ENCODE results near the gene SLC9A9. TPM values are rescaled to one million over a fixed set of nuclear protein-coding genes. Genes with fewer than 3 reads are reported as not detected.

SLC9A9 gene
- polyA plus RNA-seq, 1 of the 3 experiments (the other 2 are of a cell fraction): 0.05 TPM

DNA sequence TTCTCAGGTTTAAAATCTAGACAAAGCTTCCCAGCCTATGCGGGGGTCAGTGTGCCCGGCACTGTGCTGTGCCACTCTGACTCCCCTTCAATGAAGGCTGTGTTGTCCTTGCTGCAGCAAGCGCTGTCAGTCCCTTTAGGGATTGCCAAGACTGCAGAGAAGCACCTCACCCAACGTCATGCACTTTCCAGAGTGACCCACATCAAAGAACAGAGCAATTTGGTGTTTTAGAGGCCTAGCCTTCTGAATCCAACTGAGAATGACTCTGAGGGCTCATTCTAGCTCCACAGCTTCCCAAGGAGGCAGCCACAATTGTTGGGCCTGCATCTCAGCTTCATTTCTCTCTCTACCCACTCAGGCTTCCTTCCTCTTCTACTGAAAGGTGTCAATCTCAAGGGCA lies 26.4 kb downstream of the SLC9A9 start:
- no peaks in the 10 kb centered on the region for H3K4me1 ChIP-seq (ENCODE audit: control insufficient read depth in 1 of 2, insufficient read depth in 2 of 2, low read depth in 1 of 2, low read length in 1 of 2)
- POLR2A ChIA-PET: no interaction called here
- WGBS (ENCODE audit: low lambda C conversion rate): 6% methylated on average over 4 of the region's 4 CpGs
- no peak overlapping the region for H3K4me2 ChIP-seq
- no peak overlapping the region for H2AFZ ChIP-seq (ENCODE audit: low read depth)
- H3K27ac ChIP-seq (ENCODE audit: low read depth in 2 of 2, low read length in 1 of 2): no peak overlapping the region
- H3K79me2 ChIP-seq (ENCODE audit: insufficient read depth): no peaks in the 10 kb centered on the region
- H3F3A ChIP-seq (replicated peaks; ENCODE audit: insufficient read depth): no peaks in the 10 kb centered on the region
- H3K36me3 ChIP-seq (replicated peaks in 1 of 2; ENCODE audit: control insufficient read depth in 1 of 2, insufficient read depth in 2 of 2, low read length in 1 of 2): no peaks in the 10 kb centered on the region
- H3K9me3 ChIP-seq: no peaks in the 10 kb centered on the region
- H3K9ac ChIP-seq: no peak overlapping the region
- no peak for TF ChIP-seq GABPA (IDR thresholded peaks at IDR 0.05; ENCODE audit: low read depth)
- TF ChIP-seq, protein P1, sequence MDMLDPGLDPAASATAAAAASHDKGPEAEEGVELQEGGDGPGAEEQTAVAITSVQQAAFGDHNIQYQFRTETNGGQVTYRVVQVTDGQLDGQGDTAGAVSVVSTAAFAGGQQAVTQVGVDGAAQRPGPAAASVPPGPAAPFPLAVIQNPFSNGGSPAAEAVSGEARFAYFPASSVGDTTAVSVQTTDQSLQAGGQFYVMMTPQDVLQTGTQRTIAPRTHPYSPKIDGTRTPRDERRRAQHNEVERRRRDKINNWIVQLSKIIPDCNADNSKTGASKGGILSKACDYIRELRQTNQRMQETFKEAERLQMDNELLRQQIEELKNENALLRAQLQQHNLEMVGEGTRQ (IDR thresholded peaks at IDR 0.05; ENCODE audit: borderline replicate concordance, low read depth, low read length): no peak
- TF ChIP-seq ELF1 (IDR thresholded peaks at IDR 0.05): no peak
- no peak for TF ChIP-seq FOXM1 (IDR thresholded peaks at IDR 0.05; ENCODE audit: low read depth)
- TF ChIP-seq, protein P2, sequence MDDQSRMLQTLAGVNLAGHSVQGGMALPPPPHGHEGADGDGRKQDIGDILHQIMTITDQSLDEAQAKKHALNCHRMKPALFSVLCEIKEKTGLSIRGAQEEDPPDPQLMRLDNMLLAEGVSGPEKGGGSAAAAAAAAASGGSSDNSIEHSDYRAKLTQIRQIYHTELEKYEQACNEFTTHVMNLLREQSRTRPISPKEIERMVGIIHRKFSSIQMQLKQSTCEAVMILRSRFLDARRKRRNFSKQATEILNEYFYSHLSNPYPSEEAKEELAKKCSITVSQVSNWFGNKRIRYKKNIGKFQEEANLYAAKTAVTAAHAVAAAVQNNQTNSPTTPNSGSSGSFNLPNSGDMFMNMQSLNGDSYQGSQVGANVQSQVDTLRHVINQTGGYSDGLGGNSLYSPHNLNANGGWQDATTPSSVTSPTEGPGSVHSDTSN (IDR thresholded peaks at IDR 0.05): no peak
- no peak for TF ChIP-seq TAF1 (IDR thresholded peaks at IDR 0.05; ENCODE audit: borderline replicate concordance, low read depth, low read length)
- TF ChIP-seq MXI1 (IDR thresholded peaks at IDR 0.05; ENCODE audit: low read depth, low read length): no peak
- TF ChIP-seq YY1 (IDR thresholded peaks at IDR 0.05; ENCODE audit: low read depth): no peak
- TF ChIP-seq, protein P3, sequence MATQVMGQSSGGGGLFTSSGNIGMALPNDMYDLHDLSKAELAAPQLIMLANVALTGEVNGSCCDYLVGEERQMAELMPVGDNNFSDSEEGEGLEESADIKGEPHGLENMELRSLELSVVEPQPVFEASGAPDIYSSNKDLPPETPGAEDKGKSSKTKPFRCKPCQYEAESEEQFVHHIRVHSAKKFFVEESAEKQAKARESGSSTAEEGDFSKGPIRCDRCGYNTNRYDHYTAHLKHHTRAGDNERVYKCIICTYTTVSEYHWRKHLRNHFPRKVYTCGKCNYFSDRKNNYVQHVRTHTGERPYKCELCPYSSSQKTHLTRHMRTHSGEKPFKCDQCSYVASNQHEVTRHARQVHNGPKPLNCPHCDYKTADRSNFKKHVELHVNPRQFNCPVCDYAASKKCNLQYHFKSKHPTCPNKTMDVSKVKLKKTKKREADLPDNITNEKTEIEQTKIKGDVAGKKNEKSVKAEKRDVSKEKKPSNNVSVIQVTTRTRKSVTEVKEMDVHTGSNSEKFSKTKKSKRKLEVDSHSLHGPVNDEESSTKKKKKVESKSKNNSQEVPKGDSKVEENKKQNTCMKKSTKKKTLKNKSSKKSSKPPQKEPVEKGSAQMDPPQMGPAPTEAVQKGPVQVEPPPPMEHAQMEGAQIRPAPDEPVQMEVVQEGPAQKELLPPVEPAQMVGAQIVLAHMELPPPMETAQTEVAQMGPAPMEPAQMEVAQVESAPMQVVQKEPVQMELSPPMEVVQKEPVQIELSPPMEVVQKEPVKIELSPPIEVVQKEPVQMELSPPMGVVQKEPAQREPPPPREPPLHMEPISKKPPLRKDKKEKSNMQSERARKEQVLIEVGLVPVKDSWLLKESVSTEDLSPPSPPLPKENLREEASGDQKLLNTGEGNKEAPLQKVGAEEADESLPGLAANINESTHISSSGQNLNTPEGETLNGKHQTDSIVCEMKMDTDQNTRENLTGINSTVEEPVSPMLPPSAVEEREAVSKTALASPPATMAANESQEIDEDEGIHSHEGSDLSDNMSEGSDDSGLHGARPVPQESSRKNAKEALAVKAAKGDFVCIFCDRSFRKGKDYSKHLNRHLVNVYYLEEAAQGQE (IDR thresholded peaks at IDR 0.05; ENCODE audit: low read depth, low read length): no peak
- TF ChIP-seq SMC3 (IDR thresholded peaks at IDR 0.05; ENCODE audit: low read depth, low read length): no peak
- no peak for TF ChIP-seq FOXJ3 (CRISPR knock-in tag; IDR thresholded peaks at IDR 0.05)
- no peak for TF ChIP-seq RAD21 (IDR thresholded peaks at IDR 0.05; ENCODE audit: low read length)
- TF ChIP-seq RCOR1 (IDR thresholded peaks at IDR 0.05; ENCODE audit: low read length): no peak
- no peak for TF ChIP-seq ZBTB33 (IDR thresholded peaks at IDR 0.05; ENCODE audit: borderline replicate concordance, low read depth)
- CTCF ChIA-PET: no interaction called here
- H3K9me2 ChIP-seq: no peaks in the 10 kb centered on the region
- DNase-seq: no peak
- H3K27me3 ChIP-seq (ENCODE audit: insufficient read depth): no peaks in the 10 kb centered on the region; the same call in 1 of the 2 replicates
- H3K4me3 ChIP-seq (ENCODE audit: low read depth in 2 of 2, low read length in 1 of 2): no peak overlapping the region
- H4K20me1 ChIP-seq (ENCODE audit: insufficient read depth): no peaks in the 10 kb centered on the region

All from SK-N-SH (cell line).